WERI-Rb-1 (cell line): Measurements from ENCODE around the gene RBM7.
A peak's percentile ranks its signal among the peaks of the same experiment; 100 is the strongest.

Source experiments
- DNase-seq: peaks from one replicate; pipeline ENCODE4 v3.0.0-alpha.2; 2020
- H3K27ac ChIP-seq: fragments of 250-450 bp; sonication (Bioruptor Pico); 2 replicates; pipeline ENCODE4 v1.5.1; 2020; ENCODE audit warnings: mild to moderate bottlenecking, moderate library complexity
- H3K27me3 ChIP-seq: fragments of 250-450 bp; sonication (Bioruptor Pico); 2 replicates; pipeline ENCODE4 v1.5.1; 2021; ENCODE audit warnings: mild to moderate bottlenecking, low read depth, moderate library complexity; ENCODE audit not compliant: insufficient read depth, severe bottlenecking
- H3K36me3 ChIP-seq: fragments of 250-450 bp; sonication (Bioruptor Pico); 2 replicates; pipeline ENCODE4 v1.5.1; 2020; ENCODE audit warnings: mild to moderate bottlenecking, moderate library complexity
- H3K4me3 ChIP-seq: 2 replicates; pipeline ENCODE4 v1.5.1; 2011; ENCODE audit warnings: low read depth, mild to moderate bottlenecking, control low read depth, low read length
- H3K9me3 ChIP-seq: fragments of 250-450 bp; sonication (Bioruptor Pico); 2 replicates; pipeline ENCODE4 v1.5.1; 2021; ENCODE audit warnings: mild to moderate bottlenecking, moderate library complexity; ENCODE audit not compliant: severe bottlenecking
- CTCF ChIP-seq: IDR thresholded peaks from 2 replicates; pipeline ENCODE4 v1.5.1; 2011; ENCODE audit warnings: low read depth, mild to moderate bottlenecking, control low read depth, inconsistent platforms, low read length

RBM7 gene

DNA sequence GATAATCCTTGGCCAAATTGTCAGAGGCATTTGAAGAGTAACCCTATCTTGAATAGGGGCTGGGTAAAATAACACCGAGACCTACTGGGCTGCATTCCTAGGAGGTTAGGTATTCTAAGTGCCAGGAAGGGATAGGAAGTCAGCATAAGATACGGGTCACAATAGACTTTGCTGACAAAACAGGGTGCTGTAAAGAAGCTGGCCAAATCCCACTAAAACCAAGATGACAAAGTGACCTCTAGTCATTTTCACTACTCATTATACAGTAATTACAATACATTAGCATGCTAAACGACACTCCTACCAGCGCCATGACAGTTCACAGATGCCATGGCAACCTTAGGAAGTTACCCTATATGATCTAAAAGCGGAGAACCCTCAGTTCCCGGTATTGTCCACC is 37.8 kb downstream of the RBM7 start:
- H3K27me3 ChIP-seq, result no peaks in the 10 kb centered on the region
- H3K27ac ChIP-seq, result no peak overlapping the region
- TF ChIP-seq CTCF, result no peak
- peaks cover 3% of the 10 kb centered on the region; the same call in 1 of the 2 replicates for H3K36me3 ChIP-seq
- no peak overlapping the region for H3K4me3 ChIP-seq
- H3K9me3 ChIP-seq, result no peaks in the 10 kb centered on the region
- DNase-seq, result no peak

DNA sequence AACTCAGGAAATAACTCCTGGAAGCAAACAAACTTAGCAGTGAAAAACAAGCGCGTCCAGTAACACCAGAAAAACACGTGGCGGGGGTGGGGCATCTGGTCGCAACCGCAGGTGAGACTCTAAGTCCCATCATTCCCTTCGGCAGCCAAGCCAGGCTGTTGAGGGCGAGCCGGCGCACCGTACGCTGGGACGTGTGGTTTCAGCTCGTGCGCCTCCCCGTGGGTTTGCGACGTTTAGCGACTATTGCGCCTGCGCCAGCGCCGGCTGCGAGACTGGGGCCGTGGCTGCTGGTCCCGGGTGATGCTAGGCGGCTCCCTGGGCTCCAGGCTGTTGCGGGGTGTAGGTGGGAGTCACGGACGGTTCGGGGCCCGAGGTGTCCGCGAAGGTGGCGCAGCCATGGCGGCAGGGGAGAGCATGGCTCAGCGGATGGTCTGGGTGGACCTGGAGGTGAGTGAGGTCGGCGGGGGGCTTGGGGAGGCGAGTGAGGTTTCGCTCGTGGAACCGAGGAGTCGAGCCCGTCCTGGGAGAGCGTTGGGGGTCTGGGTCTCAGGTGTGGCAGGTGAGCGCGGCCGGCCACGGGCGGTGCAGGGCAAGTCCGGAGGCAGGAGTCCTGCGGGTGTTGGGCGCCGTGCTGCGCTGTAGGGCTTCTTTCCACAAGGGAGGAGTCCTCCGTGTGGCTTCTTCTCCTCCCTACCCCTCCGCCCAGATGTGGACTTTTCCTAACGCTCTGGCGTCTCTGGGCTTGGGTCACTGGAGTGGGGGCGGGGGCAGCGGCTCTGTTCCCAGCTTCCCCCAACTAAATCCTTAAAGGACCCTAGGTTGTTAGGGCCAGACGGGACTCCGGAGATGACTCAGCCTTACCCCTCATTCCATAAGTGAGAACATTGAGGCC is 39.0 kb downstream of the RBM7 start, which contains the start of gene REXO2:
REXO2 (plus strand) TSS at position 239 of the 892 bp plus-strand sequence; CDS start at position 301, 62 bp downstream.
- Histone ChIP-seq H3K4me3 (peak within 1 kb of the TSS; percentile 98), H3K9me3 (no peaks in the 10 kb centered on the region), H3K27ac (peak within 1 kb of the TSS; percentile 46), H3K27me3 (no peaks in the 10 kb centered on the region), H3K36me3 (peaks cover 3% of the 10 kb centered on the region; the same call in 1 of the 2 replicates)
- TF ChIP-seq CTCF, result peak; percentile 58
- peak; percentile 95 for DNase-seq

DNA sequence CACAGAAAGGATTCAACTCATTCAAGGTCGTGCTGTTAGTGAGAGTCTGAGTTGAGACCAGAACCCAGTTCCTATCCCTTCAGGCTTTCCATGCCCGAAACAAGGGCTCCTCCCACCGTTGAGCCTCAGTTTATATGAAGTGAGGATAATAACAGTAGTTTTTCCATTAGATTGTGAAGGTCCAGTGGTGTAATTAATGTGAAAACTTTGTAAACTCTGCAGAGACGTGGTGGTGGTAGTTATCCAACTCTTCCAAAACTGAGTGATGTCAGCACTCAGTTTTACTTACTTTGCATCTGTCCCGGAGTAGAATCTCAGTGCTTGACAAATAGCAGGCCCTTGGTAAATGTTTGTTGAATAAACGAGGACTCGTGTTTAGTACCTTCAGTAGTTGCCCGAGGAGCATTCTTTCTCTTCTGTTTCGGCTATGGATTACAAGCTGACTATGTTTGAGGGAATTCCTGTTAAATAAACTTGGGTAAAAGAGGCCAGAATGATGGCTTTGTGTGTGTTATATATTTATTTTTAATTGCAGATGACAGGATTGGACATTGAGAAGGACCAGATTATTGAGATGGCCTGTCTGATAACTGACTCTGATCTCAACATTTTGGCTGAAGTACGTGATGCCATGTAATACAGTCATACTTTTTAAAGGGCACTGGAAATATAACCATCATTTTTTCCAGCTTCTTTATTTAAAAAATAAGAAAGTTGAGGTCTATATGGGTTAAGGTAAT is 39.8 kb downstream of the RBM7 start:
- no peak for DNase-seq
- no peaks in the 10 kb centered on the region for H3K27me3 ChIP-seq
- no peak for TF ChIP-seq CTCF
- H3K27ac ChIP-seq, result no peak overlapping the region
- no peaks in the 10 kb centered on the region for H3K9me3 ChIP-seq
- H3K36me3 ChIP-seq, result peaks cover 3% of the 10 kb centered on the region; the same call in 1 of the 2 replicates
- H3K4me3 ChIP-seq, result peak overlapping the region; percentile 98

- Histone ChIP-seq H3K27ac (no peak overlapping the region), H3K9me3 (no peaks in the 10 kb centered on the region), H3K36me3 (peaks cover 3% of the 10 kb centered on the region; the same call in 1 of the 2 replicates), H3K27me3 (no peaks in the 10 kb centered on the region), H3K4me3 (no peak overlapping the region)
- DNase-seq, result no peak
- TF ChIP-seq CTCF, result no peak
Observed at GRCh38 chr11:114440971-114441763, 40.7 kb downstream of the RBM7 start.

DNA sequence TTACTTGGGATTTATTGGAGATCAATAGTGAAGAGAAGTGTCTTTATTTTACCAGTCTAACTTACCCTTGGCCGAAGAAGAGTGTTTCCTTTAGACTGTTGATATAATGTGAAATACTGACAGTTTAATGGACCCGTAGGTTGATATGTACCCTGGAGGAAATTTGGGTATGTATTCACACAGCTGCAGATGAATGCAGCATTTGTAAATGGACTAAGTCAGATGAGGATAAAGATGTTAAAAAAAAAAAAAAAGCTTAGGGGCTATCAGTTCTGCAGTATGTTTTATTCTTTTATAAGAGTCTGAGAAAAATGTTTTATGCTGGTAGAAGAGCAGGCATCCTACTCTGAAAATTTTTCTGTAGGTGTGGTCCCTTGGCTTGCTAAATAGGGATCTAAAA is 41.5 kb downstream of the RBM7 start:
- Histone ChIP-seq H3K27me3 (no peaks in the 10 kb centered on the region), H3K36me3 (peaks cover 3% of the 10 kb centered on the region; the same call in 1 of the 2 replicates), H3K27ac (no peak overlapping the region), H3K9me3 (no peaks in the 10 kb centered on the region), H3K4me3 (no peak overlapping the region)
- TF ChIP-seq CTCF, result no peak
- no peak for DNase-seq
